Stimulated activated CD4-positive, alpha-beta T cell treated with anti-CD3 and anti-CD28 coated beads, Interleukin-4, amount 100 ng/mL, for 24 hours (primary cell): ENCODE data around the gene SNAI3.

Experiments used
- DNase-seq: peaks from one replicate; pipeline ENCODE4 v3.0.0-alpha.2; 2020

The SNAI3 gene

DNA sequence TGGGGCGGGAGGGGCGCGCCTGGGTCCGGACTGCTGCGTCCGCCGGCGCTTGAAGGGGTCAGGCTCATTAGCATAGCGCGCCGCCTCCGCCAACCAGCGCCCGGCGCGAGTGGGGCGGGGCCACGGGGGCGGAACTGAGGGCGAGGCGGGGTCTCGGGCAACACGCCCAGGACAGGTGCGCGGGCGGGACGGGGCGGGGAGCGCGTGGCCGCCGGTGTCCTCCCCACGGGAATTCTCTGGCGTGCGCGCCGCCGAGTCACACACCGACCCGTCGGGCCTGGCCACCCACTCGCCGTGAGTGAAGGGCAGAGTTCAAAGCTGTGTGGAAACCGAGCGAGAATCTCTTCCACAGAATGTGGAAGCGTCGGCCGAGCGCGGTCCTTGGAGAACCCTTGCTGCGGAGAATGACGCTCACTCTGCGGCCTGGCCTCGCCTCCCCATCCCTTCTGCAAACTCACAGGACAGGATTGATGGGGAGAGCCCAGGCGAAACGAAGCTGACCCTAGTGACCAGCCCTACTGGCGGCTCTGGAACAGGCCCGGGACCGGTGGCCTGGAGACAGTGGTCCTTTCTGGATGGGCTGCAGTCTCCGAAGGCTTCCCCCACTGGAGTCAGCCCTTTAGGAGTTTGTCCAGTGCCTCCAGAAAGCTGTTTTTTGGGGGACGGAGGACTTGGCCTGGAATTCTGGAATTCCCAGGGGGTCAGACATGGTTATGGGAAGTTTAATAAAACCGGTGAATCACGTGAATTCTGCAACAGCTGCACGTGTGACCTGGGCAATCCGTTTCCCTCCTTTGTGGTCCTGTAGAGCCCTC, at the start of gene SNAI3:
TSS of gene SNAI3 (minus strand) at position 69 of the 815 bp plus-strand sequence. CDS start 101 bp downstream, outside the sequence.
- peak; percentile 85 for DNase-seq

DNA sequence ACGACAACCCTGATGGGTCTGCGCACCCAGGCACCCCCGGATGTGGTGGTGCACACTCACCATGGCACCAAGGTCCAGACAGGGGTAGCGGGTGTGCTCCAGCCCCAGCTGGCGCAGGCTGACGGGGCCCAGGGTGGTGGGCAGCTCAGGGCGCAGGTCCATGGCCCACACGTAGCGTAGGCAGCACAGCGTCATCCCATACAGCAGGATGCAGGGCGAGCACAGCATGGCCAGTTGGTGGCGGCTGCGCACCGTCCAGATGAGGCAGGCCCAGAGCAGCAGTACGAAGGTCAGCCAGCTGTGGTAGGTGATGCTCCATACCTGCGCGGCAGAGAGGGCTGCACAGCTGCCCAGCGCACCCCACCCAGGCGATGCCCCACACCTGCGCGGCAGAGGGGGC, 49.8 kb upstream of the SNAI3 start:
- DNase-seq = no peak

DNA sequence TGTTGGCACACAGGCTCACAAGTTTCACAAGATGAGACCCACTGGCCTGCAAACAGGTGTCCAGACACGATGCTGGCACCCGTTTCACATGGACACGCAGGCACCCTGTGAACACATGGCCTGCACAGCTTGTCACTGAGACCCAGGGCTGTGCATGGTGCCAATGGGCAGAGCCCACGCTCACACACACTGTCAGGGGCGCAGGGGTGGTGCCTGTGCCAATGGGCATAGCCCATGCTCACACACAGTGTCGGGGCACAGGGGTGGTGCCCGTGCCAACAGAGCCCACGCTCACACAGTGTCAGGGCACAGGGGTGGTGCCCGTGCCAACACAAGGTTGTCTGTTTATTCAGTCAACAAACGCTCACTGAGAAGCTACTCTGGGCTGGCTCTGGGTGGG, 49.3 kb upstream of the SNAI3 start:
- no peak for DNase-seq

DNA sequence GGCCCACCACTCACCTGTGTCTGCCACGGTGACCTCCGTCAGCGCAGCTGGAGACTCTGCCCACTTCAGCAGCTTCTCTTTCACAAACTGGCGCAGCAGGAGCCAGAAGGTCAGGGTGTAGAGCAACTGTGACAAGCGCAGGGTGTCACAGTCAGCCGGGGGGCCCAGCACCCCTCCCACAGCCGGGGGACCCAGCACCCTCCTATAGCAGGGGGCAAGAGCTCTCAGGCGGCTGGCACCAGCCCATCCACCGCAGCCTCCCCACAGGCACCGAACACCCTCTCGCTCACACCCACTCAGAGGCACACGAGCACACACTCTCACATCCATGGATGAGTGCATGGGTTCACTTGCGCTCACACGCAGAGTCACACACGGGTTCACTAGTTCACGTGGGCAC, 48.8 kb upstream of the SNAI3 start:
- DNase-seq = no peak

DNA sequence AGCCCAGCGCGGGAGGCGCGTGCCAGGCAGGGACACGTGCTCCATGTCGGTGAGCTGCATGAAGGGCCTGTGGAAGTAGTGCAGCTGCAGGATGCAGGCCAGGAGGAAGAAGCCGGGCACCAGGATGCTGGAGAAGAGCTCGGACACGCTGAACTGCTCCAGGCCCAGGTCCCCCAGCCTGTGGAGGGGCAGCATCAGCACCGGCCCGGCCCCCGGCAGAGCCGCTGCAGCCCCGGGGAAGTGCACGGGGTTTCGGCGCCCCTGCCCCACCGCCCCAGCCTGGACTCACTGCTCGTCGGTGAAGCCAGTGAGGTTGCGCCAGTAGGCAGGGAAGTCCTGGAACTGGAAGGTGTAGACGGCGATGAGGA, 48.0 kb upstream of the SNAI3 start:
- no peak for DNase-seq

DNA sequence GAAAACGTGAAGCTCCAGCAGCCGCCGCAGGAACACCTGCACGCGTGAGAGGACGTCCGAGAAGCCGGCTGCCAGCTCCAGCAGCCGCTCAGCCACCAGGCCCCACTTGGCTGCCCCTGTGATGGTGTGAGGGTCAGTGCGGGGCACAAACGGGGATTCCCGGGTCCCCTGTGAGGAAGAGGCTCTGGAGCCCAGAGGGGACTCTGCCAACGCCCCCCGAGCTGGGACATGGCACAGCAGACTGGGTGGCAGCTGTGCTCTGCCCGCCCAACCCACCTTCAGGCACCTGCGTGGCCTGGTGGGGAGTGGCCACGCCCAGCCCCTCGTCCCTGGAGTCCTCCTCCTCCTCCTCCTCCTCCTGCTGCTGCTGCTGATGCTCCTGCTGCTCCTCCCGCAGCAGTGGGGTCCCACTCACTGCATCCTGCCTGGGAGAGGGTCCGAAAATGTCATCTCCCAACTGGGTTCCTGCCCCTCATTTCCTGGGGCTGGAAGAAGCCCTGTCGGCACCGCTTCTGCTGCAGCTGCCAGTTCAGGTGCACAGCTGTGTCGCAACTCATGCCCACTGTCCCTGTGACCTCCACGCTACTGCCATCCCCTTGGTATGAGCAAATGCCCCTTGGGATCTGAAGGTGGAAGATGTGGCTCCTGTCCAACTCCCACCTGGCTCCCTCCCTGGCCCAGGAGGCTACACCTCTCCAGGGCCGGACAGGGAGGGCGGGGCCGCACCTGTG, 47.5 kb upstream of the SNAI3 start:
- no peak for DNase-seq

DNA sequence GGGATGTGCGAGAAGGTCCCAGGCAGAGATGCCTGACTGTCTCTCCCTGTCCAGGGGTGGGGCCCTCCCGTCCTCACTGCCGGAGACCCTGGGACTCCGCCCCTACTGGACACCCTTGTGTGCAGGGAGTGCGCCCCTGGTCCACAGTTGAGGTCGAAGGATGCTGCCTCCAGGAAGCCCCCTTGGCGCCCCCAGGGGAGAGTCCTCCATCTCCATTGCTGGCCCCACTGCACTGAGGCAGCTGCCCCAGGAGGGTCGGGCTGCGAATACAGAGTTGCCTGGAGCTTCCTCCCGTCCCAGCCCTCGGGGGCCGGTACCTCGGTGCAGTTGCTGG, 46.6 kb upstream of the SNAI3 start:
- no peak for DNase-seq

DNA sequence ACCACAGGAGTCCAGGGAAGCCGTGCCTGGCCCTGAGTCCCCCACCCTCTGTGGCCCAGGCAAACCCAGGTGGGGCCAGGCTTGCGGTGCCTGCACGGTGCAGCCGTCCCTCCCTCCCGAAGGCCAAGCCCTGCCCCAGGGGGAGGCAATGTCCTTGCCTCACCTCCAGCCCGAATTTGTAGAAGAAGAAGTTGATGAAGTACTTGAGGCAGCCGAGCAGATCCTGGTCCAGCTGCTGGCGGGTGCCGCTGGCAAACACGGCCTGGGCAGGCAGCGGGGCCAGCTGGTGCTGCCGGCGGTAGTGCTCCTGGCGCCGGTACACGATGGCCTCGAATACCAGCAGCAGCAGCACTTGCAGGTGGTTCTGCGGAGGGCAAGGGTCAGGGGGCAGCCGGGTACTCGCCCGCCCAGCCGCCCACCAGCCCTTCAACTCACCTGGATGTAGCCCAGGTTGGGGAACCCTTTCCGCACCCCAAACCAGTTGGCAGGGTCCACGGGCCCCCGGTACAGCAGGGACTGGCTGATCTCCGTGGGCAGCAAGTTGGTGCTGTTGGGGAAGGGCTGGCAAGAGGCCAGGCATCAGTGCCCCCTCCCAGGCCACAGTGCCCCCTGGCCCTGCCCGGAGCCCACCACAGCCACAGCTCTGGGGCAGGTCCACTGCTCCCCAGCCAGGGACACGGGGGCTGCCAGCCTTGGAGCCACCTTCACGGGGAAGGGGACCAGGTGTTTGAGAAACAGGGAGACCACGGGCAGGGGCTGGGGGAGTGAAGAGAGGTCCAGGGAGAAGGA, 46.1 kb upstream of the SNAI3 start:
- DNase-seq = no peak

DNA sequence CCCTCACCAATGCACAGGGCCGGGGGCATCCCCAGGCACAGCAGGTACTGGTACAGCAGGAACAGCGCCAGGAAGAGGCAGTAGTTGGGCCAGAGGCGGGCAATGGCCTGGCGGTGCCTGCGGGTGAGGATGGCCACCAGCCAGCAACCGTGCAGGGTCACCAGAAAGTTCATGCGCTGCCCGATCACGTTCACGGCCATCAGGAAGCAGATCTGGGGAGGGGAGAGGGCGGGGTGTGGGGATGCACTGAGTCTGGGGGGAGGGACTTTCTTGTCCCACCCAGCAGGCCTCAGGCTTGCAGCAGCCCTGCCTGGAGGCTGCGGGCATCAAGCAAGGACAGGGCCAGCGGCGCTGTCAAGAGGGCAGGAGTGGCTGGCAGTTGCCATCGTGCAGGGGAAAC, 45.4 kb upstream of the SNAI3 start:
- no peak for DNase-seq

DNA sequence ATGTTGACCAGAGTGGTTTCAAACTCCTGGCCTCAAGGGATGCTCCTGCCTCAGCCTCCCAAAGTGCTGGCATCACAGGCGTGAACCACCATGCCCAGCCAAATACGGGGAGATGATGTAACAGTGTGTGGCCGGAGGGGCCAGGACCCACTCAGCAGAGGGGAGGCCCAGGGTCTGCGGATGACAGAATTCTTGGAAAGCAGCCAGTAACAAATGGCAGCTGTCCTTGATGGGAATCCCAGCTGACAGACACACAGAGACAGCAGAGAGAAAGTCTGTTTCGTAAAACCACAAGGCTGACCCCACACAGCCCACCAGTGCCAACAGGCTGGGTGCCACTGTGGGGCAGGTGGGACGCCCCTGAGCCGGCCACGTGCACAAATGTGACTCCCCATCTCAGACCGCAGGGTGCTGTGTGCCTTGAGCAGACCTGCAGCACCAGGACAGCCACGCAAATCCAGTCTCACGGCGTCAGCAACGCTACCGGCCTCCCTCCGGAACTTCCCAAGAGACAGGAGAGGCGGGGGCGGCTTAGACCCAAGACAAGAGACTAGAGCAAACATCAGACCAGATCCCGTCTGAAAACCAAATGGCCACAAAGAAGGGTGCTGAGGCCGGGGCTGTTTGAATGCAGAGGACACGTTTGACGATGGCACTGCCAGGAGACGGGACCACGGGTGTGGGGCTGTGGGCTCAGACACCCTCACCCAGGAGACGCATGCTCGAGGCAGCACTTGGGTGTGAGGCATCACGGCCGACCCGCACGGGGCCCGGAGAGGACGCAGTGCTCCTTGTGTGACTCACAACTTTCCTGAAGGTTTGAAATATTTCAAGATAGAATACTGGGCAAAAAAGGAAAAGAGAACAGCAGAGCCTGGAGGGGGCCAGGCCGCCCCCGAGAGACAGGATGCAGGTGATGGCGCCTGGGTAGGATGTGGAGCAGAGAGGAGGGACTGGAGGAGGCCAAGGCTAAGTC, 44.6 kb upstream of the SNAI3 start:
- no peak for DNase-seq

DNA sequence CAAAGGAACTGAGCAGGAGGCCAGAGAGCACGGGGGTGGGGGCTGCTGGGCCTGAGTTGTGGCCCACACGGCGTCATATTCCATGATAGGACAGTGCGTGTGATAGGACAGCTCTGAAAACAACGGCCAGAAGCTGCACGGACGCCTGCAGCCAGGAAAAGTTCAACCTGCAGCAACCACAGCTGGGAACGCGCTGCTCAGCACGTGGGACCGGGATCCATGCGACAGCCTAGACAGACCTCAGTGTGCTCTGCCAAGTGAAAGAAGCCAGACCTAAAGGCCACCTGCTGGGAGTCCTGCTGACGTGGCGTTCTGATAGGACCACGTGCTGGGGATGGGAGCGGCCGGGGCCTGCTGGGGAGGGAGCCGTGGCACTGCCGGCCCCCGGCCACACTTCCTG, 41.6 kb upstream of the SNAI3 start:
- DNase-seq = no peak

DNA sequence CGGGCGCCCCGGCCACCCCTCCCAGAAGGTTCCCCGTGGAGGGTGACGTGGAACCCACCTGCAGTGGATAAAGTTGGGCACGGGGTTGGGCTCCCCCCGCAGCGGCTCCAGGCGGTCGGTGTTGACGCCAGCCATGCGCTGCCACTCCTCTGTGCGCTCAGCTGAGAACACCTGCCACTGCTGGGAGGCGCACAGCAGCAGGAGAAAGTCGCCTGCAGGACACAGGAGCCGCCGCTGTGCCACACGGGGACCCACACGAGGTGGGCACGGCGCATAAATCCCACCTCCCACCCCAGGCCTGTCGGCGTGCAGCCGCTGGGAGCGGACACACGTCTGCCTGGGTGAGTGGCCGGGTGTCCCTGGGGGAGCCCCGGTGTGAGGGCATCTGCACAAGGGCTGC, 40.7 kb upstream of the SNAI3 start:
- no peak for DNase-seq

DNA sequence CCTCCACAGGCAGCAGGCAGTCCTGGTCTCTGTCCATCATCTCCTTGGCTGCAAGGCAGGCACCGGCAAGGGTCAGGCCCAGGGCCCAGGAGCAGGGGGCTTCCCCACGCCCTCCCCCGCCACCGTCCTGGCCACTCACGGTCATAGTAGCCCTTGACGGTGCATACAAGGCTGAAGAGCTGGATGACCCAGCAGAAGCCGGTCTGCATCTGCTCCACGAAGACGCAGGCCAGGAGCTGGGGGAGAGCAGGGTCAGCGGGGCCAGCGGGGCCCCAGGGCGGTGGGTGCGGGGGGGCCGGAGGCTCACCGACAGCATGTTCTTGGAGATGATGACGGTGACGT, 40.1 kb upstream of the SNAI3 start:
- DNase-seq = no peak

DNA sequence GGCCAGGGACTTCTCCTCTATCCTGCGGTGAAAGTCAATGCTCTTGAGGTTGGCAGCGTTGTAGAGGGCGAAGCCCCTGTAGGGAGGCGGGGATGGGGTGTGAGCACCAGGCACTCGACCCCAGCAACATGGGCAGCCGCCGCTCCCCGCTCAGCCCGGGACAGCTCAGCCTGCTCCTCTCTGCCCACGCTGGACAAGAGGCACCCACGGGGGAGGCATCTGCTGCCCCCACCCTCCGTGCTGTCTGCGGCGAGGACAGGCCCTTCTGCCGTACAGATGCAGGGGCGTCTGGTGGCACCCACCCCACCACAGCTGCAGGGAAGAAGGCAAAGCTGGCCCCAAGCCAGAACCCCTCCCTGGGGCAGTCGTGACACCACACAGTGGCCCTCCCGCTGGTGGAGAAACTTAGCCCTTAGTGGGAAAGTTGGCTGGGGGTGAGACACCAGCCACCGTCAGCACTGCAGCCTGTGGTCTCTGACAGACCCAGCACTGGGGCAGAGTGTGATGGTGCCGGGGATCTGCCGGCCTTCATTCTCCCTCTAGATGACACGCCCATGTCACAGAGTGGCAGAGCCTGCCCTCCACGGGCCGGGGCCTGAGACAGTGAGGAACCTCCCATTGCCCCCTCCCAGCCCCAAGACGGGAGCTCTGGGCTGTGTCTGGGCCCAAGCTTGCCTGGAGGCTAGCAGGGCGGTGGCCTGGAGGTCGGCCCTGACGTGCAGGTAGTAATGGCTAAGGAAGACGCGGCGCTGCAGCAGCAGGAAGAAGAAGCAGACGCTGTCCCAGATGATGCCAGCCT, 39.5 kb upstream of the SNAI3 start:
- DNase-seq = no peak

DNA sequence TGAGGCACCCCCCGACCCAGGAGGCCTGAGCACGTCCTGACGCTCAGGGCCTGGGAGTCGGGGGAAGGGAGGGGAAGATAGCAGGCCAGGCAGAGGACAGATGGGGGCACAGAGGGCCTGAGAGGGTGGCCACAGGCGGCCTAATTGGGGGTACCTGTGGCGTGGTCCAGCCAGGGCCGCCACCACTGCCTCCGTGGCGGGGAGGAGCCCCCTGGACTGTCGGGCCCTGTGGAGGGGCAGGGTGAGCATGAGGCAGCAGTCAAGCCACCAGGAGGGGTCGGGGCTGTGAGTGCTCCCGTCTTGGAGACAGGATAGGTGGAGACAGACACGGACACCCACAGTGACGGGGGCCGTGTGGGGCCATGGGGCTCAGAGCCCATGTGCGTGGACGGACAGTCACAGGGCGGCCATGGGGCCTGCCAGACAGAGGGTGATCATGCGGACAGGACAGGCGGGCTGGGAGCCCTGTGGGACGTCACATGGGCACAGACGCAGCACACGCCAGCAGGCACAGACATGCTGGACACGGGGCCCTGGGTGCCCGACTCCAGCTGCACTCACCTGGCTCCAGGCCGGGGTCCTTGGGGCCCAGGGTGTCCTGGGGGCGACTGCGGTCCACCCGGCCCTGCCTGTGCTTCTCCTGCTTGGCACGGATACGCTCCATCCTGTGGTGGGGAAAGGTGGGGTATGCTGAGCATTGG, 38.7 kb upstream of the SNAI3 start:
- DNase-seq = no peak

DNA sequence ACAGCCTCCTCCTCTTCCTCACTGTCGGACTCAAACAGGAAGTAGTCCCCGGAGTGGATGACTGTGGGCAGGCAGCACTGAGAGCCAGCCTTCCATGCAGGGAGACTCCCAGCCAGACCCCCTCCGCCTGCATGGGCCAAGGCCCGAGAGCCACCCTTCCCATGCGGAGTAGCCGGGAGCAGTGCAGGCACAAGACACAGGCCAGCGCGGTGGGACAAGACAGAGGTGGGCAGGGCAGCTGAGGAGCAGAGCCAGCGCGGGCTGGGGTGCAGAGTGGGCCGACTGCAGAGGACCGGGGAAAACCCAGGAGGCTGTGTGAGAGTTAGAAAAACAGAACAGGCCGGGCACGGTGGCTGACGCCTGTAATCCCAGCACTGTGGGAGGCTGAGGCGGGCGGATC, 37.6 kb upstream of the SNAI3 start:
- no peak for DNase-seq

DNA sequence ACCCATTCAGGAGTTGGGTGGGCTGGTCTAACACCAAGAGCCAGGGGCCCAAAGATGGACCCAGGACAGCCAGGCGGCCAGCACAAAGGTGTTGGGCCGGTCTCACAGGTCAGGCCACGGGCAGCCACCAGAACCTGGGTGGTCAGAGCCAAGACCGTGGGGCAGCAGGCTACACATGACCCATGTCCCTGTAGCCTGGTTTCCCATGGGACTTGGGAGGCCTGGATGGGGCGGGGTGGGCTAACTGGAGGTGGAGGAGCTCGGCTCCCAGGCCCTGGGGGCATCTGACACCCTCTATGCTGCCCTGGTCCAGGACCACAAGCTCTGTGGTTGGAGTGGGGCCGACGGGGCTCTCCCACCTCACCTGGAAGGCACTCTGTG, 37.2 kb upstream of the SNAI3 start:
- DNase-seq = no peak

DNA sequence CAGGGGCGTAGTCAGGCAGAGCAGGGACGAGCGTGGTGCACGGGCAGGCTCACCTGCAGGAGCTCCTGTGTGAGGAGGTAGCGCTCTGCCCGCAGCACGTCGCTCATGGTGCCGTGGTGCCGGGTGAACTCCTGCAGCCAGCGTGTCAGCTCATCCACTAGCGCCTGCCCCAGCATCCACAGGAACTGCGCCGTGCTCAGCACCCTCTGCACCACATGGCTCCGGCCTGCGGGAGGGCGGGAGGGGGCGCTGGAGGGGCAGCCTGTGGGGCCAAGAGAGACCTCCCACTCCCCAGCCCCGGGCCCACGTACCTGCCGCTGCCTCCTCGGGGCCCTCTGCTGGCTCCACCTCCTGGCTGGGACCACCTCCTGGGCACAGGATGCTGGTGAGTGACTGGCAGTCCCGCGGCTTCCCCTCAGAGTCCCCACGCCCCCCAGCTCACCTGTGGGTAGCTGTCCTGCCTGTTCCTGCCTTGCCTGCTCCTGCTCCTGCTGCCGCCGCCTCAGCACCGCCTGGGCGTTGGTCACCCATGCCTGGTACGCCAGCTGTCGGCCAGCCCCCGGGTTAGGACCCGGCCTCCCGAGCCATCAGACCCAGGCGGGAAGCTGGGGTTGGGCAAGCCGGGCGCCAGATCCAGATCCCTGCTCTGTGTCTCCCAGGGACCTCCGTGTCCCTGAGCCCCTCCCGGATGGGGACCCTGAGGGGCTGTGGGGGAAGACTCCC, 36.6 kb upstream of the SNAI3 start:
- no peak for DNase-seq

DNA sequence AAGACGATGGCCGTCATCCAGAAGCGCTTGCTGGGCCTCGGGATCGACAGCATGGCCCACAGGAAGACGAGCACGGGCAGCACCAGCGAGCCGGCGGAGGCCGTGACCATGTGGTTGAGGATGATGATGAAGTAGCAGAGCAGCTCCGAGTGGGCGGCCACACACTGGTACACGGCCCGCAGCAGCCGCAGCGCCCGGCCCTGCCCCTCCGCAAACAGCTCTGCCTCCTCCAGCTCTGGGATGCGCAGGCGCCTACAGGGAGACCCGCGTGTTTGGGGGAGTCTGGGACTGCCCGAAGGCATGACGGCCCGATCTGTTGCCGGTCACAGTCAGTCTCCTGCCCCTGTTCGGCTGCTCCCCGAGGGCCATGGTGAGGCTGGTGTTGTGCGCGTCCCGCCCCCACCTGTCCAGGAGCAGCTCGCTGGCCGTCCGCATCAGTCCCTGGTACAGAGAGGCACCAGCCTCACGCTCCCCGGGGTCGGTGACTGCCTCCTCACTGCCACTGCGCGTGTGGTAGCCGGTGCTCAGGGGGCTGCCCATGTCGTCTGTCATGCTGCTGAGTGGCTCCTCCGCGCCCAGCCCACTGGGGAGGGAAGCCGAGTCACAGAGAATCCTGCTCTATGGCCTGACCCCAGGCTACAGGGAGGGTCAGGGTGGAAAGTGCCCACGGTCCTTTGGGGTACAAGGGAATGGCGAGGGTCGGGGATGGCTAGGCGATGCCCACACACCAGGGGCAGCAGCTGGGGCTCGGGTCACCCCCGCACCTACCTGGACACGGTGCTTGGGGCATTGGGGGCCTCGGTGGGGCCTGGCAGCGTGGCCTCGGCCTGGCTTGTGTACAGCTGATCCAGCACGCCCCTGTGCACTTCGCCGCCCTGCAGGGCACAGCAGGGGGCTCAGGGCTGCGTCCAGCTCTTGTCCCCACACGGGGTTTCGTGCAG, 35.8 kb upstream of the SNAI3 start:
- no peak for DNase-seq
